ENCODE measurements around the gene ZDHHC3.

Gene ZDHHC3

DNA sequence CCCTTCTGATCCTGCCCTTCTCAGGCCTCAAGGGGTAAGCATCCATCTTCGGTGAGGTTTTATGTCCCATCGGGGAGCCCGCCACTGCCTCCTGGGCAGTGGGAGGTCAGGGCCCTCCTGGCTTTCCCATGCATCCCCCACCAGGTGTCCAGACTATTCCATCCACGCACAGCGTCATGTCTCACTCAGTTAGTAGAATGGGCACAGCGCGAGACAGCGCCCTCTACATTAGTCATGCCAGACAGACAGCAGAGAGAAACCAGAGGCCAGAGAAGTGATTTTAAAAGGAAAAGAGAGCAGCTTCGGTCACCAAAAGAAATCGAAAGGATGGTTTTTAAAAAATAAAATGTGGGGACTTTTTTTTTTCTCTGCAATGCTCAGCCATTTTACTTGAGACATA lies 49.8 kb downstream of the ZDHHC3 start:
- DNase-seq, result no peak

DNA sequence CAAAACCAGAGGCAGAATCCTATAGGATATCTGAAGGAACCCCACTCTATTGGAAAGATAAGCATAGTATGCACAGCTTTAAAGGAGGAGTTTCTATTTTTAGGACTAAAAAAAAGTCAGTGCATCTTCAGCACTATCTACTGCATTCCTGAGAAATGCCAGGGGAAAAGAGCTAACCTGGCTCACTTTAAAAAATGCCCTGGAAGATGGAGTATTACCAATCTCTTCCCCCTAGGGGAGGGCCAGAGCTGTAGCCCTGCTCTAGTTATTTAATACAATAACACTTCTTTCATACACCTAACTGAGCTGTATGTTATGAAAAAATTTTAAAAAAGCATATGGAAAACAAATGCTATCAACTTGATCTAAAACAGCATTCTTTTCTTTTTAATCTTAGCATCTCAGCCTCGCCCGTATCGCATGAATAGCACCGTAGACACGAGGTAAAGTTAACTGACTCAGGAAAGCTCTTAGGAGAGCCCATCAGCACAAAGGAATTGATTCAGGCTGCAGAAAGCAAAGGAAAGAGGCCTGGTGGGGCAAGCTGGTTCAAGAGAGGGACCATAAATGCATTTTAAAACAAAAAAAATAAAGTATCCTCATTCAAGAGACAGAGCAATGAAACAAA lies 51.4 kb downstream of the ZDHHC3 start:
- DNase-seq, result no peak

- DNase-seq, result no peak
These were observed 52.1 kb downstream of the ZDHHC3 start for GRCh38 chr3:44923632-44924456.

DNA sequence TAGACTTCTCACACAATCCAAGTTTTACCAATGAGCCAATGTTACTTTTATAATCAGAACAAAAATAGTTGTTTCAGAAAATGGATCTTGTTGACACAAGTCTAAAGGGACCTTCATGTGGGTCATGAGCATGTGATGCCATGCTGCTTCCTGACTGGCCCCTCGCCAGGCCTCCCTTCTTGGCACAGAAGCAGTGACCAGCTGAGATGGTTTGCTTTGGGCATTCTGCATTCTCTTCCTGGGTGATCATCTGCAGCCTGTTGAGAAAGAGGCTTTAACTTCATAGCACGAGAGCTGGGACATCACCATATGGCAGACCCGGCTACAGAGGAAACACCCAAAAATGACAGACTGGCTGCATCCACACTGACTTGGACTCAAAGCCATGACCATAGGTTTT lies 55.9 kb downstream of the ZDHHC3 start:
- no peak for DNase-seq

DNA sequence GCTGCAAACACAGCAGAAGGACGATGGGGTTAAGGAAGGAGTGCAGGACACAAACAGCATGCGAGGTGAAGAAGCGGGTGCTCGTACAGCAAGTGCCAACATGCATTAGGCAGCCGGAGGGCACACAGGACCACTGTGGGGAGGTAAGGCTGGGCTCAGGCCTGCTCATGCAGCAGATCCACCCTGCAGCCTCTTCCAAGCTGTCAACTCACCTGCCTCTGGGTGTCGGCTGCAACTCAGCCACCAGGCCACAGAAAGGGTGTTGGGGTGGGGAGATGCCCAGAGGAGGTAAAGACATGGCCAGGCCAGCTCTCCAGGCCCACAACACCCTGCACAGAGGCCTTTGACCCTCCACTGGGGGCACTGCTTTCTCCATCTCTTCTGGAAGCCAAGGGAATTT lies 57.4 kb downstream of the ZDHHC3 start:
- DNase-seq, result no peak

GRCh38 chr3:44918087-44918486 lies 57.9 kb downstream of the ZDHHC3 start:
- no peak for DNase-seq

DNA sequence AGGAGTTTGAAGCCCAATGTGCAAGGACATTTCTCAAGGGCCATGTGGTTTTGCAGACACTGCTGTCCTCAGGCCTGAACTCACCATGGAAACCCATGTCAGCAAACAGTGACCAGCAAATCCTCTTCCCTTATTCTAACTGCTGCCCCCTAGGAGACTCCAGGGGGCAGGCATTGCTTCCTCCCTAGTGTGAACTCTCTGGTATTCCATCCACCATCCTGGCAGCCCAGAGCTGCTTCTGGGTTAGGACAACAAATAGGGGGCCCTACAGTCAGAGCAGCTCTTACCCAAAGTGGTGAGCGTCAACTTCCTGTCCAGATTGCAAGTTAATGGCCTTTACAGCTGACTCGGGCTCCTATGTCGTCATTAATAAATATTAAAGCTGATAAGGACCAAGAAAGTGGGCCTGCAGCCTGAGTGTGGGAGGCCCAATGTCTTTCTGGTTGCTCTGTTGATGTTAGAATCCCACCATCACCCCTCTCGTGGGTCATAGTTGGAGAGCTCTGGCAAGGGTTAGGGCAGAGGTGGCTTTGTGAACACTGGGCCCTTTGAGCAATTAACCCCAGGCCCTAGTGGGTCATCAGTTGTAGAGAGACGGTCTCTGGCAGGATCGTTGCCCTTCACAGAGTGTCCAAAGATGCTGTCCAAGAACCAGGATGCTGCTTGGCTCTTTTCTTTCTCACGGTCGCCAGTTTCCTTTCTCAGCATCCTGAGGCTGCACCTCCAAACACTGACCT lies 60.1 kb downstream of the ZDHHC3 start:
- DNase-seq, result no peak

DNA sequence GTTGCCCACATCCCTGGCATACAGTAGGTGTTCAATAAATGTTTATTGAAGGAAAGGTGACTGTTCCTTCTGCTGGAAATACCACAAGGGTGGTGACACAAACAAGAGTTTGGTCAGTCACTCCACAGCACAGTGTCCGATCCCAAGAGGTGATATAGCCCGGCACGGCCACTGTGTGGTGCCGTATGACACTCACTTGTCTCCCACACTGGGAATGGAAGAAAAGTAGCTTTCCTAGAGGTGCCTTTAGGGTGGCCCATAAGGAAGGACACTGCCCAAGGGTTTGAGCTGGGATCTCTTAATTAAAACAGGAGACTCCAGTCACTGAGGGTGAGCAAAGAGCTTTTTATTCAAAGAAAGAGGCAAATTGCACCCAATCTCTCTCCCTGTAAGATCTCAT lies 61.0 kb downstream of the ZDHHC3 start:
- DNase-seq, result no peak

DNA sequence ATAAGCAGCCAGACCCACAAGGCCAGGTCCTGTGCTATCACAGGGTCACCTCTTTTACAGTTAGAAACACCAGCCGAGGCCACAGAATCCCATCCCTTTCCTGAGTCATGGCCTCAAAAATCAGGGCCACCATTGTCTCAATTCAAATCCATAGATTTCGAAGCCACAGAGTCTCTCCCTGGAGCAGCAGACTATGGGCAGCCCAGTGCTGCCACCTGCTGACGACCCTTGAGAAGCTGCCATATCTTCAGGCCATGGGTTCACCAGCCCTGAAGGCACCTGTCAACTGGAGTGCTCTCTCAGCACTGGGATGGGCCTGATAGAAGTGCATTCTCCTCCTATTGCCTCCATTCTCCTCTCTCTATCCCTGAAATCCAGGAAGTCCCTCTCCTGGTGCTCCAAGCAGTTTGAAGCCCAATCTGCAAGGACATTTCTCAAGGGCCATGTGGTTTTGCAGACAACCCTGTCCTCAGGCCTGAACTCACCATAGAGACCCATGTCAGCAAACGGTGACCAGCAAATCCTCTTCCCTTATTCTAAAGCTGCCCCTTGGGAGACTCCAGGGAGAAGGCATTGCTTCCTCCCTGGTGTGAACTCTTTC lies 62.0 kb downstream of the ZDHHC3 start:
- DNase-seq, result peak; percentile 68 to 71

DNA sequence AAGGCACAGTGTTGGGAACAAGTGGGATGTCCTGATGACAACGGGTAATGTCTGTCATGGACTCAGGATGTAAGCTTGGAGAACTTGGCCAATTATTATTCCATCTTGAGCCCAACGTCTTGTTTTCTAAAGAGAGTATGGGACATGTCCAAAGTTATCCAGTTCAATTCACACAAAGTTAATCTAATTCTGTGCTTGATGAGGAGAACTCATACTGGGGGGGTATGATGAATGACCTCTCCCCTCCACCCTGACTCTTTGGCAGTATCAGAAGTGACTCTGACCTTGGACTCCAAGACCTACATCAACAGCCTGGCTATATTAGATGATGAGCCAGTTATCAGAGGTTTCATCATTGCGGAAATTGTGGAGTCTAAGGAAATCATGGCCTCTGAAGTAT lies 65.3 kb downstream of the ZDHHC3 start:
- no peak for DNase-seq

GRCh38 chr3:44909063-44909462 lies 66.9 kb downstream of the ZDHHC3 start:
- no peak for DNase-seq

- no peak for DNase-seq
These were observed 68.4 kb downstream of the ZDHHC3 start for GRCh38 chr3:44907612-44908011.

- DNase-seq, result peak in 1 of 2 experiments; percentile 13
These were observed 69.0 kb downstream of the ZDHHC3 start for GRCh38 chr3:44906997-44907396.

DNA sequence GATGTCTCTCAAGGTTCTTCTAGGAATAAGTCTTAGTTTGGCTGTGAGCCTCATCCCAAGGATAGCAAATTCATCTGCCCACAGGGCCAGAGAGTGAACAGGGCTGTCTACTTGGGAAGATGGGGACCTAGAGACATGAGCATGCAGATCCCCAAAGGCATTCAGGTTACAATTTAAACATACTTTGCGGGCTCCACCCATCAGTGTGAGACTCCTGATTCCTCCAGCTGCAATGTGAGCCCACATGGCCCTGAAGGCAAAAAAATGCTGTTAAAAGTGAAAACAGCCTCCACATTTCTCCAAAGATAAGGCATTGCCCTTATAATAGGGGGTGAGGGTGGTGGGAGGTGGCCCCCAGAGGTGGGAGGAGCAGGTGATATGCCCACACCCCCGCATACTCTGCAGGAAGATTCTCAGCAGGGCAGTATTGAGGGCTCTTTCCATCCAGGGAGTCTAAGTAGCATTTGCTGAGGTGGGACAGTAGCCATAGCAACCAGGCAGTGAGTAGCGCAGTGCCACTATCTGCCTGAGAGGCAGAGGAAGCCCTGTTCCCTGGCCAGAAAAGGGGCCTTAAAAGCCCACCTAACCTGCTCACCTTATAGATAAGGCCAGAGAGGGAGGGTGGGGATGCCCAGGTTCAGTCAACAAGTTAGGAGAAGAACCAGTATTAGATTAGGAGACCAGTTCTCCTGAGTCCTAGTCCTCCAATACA lies 70.4 kb downstream of the ZDHHC3 start:
- DNase-seq, result no peak

- no peak for DNase-seq
These were observed 72.2 kb downstream of the ZDHHC3 start for GRCh38 chr3:44903751-44904150.

DNA sequence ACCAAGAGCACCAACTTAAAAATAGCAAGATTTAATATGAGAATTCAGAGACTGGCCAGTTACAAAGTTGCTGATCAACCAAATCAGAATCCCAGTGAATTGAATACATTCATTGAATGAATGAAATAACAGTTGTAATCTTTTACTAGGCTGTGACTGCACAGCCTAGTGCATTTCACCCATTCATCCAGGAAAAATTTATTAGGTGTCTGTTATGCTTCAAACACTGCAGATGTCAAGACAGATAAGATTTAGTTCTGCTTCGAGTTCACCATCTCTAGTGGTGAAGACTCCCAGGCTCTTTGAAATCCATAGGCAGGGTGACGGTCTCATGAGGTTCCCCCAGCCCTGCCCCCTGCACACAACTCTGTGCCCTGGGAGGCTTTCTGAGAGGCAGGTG lies 72.7 kb downstream of the ZDHHC3 start:
- no peak for DNase-seq

DNA sequence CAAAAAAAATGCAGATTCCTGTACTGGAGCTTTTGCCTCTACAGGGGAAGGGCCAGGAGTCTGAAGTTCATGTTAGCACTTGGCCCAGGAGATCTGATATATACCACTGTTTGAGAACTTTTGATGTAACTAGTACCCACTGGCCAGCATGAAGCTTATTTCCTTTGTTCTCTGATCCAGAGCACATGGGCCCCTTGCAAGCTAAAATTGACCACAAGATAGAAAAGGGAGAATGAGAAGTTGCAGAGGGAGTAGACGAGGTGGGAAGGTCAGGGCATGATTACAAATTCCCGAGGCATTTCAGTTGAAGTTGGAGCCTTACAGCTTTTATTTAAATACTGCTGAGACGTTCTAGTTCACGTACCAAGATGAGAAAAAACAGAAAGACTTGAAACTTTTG lies 73.3 kb downstream of the ZDHHC3 start:
- DNase-seq, result no peak

DNA sequence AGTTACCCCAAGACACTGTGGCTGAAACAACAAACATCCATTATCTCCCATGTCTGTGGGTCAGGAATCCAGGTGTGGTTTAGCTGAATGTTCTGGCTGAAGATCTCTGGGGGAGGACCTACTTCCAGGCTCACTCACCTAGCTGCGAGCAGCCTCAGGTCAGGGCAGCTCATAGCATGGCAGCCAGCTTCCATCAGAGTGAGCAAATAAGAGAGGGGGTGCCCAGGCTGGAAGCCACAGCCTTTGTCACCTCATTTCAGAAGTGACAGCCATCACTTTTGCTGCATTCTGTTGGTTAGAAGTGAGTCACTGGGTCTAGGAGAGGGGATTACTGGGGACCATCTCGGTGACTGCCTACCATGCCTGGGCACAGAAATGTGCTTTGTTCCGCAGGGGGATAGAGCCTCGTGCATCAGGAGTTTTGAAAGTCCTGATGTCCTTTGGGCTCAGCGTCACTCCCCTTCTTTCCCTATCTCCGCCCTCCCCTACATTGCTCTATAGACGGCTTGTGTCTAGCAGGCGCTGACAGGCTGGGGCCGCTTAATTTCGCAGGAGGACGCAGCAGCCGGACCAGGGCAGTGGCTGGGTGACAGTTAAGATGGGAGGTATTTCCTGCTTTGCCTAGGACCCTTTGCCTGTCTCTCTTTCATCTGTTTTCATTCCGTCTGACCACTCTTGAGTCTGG lies 76.1 kb downstream of the ZDHHC3 start:
- DNase-seq, result no peak

DNA sequence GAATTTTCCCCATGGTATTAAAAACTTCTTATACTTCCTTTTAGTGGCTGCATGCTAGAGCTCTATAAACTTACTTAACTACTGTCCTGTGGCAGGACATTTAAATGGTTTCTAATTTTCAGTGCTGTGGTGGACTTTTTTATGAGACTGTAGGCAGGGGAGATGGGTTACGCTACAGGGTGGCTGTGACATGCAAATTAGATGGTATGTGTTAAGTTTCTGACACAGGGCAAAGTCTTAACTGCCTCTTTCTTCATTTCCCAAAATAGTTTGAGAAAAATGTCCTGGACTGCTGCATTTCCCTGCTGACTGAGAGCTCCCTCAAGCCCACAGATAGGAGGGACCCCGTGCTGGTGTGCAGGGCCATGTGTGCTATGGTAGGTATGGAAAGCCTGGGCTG lies 79.5 kb downstream of the ZDHHC3 start:
- DNase-seq, result no peak

DNA sequence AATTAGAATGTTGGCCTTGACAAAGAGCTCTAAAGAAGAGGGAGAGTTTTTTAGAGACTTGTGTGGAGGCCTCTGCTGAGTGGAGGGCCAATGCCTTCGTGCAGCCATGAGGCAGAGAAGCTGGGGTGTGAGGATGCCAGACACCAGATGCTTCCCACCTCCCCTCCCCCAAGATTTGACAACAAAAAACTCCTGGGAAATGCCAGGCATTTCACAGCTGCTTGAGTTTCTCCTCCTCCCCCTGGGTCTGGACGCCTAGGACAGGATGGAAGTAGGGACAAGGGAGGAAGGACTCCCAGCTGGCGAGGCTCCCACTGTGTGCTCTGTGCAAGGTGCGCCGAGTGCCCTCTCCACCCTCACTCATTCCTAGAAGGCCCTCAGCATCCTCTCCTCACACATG lies 81.5 kb downstream of the ZDHHC3 start:
- DNase-seq, result no peak

GRCh38 chr3:44893097-44893496 lies 82.9 kb downstream of the ZDHHC3 start:
- DNase-seq, result no peak

GRCh38 chr3:44892689-44893088 lies 83.3 kb downstream of the ZDHHC3 start:
- no peak for DNase-seq

All from activated CD4-positive, alpha-beta T cell treated with anti-CD3 and anti-CD28 coated beads, Interleukin-2, amount 50 U/mL, for 48 hours (primary cell).